GM18508 (cell line): Measurements from ENCODE around the gene EIF3I.
A peak's percentile ranks its signal among the peaks of the same experiment; 100 is the strongest.

Source experiments
- ATAC-seq: cut with Tn5 transposase; IDR thresholded peaks from one replicate; pipeline ENCODE4 v1.9.1; 2021; ENCODE audit warnings: moderate number of reproducible peaks; ENCODE audit not compliant: insufficient read depth, unreplicated experiment

Gene EIF3I

DNA sequence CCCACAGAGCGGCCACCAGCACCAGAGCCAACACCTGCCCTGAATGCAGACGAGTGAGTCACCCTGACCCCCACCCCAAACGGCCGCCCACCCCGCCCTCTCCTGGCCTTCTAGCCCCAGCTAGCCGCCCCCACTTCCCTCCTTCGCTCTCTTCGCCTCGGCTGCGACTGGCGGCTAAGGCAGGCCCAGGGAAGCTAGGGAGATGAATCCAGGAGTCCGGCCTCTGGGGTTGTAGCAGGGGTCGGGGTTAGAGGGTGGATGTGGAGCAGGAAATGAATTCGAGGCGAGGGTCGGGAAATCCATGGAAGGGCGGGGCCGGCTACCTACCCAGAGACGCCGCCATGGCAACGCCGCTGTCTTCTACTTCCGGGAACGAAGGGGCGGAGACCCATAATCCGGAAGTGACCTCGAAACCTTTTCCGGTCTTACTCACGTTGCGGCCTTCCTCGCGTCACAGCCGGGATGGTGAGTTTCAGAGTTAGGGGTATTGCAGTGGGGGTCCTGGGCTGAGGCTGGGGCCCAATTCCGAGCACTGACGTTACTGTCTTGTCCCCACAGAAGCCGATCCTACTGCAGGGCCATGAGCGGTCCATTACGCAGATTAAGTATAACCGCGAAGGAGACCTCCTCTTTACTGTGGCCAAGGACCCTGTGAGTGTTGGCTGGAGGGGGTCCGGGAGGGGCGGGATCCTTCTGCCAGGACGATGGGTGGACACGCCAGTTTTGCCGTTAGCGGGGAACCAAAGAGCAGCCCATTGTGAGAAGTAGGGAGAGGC is at the start of gene EIF3I, which contains the start of gene TMEM234:
Gene EIF3I, plus strand, starts transcription at position 428 of the 776 bp plus-strand sequence. Its CDS starts 35 bp downstream, at position 463.
Gene TMEM234, minus strand, starts transcription at position 374 of the 776 bp plus-strand sequence. Its CDS starts 31 bp downstream, at position 343.
- peak; percentile 65 for ATAC-seq

GRCh38 chr1:32172621-32173245 is 49.5 kb upstream of the EIF3I start:
- no peak for ATAC-seq

GRCh38 chr1:32178380-32179192 is 43.6 kb upstream of the EIF3I start:
- no peak for ATAC-seq

- no peak for ATAC-seq
Observed at GRCh38 chr1:32179193-32179442, 43.1 kb upstream of the EIF3I start.

DNA sequence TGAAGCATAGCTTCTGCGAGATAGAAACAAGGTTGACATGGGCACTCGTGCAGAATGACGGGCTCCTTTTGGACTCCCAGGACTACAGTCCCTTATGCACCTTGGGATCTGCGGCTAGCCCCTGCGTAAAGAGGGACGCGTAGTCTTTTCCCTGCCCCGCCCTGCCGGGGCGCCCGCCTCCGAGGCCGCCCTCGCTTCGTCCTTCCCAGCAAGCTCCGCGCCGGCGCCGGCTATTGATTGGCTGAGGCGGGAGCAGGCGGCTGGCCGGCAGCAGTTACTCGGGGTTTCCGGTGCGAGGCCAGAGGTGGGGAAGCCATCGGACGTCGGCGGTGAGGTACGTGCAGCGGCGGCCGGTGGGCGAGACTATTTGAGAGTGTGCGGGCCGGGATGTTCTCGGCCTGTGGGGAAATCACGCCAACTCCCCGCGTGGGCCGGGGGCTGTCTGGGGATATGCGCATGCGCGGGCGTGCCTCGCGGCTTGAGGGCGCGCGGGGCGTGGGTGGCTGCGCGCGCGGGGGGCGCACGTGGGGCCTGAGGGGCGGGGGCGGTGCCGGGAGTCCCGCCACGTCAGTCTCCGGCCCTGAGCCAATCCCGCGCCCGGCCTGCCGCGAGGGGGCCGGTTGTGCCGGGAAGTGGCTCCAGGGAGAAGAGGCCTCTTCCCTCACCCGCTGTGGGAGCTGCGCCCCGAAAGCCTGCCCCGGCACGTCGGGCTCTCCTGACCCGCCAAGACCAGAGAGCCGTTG is 42.6 kb upstream of the EIF3I start, which contains the start of gene TXLNA:
Gene TXLNA, plus strand, starts transcription at position 233 of the 743 bp plus-strand sequence. CDS start 671 bp downstream, outside the sequence.
- ATAC-seq: no peak

- no peak for ATAC-seq
Observed at GRCh38 chr1:32180186-32181060, 41.8 kb upstream of the EIF3I start.

DNA sequence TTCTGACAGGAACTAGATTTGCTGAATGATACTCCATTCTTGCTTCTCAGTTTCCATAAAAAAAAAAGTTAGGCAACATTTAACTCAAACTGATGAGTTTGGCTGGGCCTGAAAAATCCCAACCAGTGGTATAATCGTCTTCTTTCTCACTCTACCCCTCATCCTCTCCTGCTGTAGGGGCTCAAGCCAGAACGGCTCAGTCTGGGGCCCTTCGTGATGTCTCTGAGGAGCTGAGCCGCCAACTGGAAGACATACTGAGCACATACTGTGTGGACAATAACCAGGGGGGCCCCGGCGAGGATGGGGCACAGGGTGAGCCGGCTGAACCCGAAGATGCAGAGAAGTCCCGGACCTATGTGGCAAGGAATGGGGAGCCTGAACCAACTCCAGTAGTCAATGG is 41.1 kb upstream of the EIF3I start:
- no peak for ATAC-seq

- no peak for ATAC-seq
Observed at GRCh38 chr1:32181563-32181962, 40.6 kb upstream of the EIF3I start.

DNA sequence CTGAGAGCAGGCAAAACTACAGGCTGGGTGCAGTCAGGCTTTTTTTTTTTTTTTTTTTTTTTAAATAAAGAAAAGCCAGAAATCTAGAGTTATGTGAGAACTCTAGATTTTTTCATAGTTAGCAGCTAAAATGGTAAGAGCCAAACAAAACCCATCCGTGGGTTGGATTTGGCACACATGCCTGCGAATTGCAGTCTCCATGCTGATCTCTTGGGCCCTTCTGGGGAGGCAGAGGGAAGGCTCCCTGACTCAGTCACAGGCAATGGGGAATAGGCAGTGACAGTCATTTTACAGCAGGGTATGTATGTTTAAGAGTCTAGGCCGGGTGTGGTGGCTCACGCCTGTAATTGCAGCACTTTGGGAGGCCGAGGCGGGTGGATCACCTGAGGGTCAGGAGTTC is 40.1 kb upstream of the EIF3I start:
- ATAC-seq: no peak

GRCh38 chr1:32184650-32185049 is 37.6 kb upstream of the EIF3I start:
- ATAC-seq: no peak

DNA sequence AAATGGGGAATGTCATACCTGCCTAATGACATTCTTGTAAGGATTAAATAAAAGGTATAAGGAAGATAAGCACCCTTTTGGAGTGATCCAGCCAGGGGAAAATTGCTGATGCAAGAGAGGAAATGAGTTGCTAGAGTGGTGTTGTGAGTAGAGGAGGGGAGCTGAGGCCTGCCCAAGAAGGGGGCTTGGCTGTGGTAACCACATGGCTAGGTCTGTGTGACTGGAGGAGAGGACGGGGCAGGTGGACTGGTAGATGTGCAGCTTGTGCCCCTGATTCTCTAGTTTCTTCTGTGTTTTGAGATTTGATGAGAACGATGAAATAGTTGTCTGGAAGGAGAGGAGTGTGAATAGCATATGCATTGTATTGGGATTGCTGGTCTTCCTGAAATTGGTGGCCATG is 36.1 kb upstream of the EIF3I start:
- no peak for ATAC-seq

- ATAC-seq: no peak
Observed at GRCh38 chr1:32186491-32186890, 35.7 kb upstream of the EIF3I start.

GRCh38 chr1:32187850-32188249 is 34.4 kb upstream of the EIF3I start:
- ATAC-seq: no peak

GRCh38 chr1:32192220-32192948 is 29.8 kb upstream of the EIF3I start:
- ATAC-seq: no peak

DNA sequence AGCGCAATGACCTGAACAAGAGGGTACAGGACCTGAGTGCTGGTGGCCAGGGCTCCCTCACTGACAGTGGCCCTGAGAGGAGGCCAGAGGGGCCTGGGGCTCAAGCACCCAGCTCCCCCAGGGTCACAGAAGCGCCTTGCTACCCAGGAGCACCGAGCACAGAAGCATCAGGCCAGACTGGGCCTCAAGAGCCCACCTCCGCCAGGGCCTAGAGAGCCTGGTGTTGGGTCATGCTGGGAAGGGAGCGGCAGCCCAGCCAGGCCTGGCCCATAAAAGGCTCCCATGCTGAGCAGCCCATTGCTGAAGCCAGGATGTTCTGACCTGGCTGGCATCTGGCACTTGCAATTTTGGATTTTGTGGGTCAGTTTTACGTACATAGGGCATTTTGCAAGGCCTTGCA is 27.2 kb upstream of the EIF3I start:
- ATAC-seq: no peak

- no peak for ATAC-seq
Observed at GRCh38 chr1:32195531-32195930, 26.7 kb upstream of the EIF3I start.

DNA sequence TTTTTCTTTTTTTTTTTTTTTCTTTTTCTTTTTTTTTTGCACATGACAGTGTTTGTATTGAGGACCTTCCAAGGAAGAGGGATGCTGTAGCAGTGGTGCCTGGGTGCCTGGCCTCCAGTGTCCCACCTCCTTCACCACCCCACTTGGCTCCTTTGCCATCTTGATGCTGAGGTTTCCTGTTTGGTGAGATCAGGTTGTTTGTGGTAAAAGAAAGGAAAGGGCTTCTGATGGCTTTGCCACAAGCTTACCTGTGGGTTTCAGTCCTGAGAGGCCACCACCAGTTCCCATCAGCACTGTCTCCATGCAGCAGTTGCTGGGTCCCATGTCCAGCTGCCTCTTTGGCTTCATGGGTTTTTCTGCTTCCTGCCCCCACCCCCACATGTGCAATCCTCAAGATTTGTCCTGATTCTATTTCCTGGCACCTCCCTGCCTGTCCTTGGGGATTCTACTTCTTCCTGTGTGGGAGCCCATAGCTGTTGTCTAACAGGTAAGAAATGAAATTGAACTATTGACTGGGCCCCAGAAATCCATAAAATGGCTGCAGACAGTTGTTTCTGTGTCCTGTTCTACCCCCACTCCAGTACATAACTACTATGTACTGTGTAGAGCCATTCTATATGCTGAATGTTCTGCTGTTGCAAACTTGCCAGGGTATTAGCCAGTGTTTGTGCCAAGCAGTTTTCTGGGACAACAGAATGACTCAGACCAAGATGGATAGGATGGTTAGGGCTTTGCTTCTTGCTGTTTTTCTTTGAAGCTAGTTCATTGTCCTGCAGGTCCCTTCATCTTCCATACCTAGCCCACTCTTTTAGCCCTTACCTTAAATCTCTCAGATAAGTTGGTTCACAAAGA is 26.0 kb upstream of the EIF3I start:
- no peak for ATAC-seq

DNA sequence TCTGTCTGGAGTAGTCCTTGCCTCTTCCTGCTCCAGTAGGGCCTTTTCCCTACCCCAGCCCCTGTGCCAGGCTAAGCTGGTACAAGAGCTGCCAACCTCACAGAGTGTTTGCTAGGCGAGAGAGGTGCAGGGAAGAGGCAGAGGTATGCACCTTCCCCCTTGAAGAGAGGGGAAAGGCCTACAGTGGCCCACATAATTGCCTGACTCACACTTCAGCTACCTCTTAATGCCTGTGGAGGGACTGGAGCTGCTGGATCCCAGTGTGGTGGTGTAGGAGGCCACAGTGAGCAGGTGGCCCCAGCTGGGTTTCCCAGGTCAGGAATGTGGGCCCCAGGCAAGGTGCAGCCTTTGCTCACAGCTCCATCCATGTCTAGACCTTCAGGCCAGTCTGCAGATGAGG is 25.1 kb upstream of the EIF3I start:
- no peak for ATAC-seq
